Hepatic stellate cell (primary cell): ENCODE results near the gene NSL1.

Experiments
- DNase-seq: peaks from one replicate; pipeline ENCODE4 v3.0.0; 2011; ENCODE audit warnings: low spot score

Gene NSL1

DNA sequence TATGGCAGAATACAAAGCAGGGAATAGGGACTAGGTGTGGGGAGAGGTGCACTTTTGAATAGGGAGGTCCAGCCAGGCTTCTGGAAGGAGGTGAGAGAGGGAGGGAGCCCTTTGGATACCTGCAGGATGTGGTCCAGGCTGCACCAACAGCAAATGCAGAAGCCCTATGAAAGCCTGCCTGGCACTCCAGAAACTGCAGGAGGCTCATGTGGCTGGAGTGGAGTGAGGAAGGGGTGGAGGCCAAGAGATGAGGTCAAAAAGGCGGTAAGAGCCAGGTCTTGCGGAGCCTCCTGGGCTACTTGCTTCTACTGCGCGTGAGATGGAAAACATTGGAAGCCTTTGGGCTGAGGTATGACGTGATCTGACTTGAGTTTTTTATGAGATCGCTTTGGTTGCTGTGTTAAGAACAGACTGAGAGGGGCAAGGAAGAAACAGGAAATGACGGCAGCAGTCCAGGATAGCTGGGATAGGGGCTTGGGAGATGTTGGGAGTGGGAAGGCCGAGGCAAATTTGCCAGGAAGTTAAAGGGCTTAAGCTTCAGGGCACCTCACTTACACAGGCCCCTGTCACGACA, 87.5 kb downstream of the NSL1 start:
- no peak for DNase-seq

DNA sequence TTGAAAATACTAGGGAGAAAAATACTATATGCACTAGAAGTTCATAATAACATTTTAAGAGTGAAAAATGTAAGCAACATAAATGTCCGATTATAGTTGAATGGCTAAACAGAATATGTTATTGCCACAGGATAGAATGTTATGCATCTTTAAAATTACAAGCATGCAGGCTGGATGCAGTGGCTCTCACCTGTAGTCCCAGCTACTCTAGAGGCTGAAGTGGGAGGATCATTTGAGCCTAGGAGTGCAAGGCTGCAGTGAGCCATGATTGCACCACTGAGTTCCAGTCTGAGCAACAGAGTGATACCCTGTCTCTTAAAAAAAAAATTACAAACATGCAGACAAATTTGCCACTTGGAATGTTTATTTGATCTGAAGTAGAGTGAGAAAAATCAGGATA, 88.9 kb downstream of the NSL1 start:
- no peak for DNase-seq

DNA sequence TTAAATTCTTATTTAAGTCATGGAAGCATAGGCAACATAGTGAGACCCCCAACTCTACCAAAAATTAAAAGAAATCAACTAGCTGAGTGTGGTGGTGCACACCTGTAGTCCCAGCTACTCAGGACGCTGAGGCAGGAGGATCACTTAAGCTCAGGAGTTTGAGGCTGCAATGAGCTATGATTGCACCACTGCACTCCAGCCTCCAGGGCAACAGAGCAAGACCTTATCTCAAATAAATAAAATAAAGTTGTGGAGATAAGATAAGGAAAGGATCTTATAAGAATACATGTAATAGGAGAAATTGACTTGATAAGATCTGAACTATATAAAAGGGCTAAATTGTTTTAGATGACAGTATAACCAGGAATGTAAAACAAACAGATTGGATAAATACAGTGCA, 89.7 kb downstream of the NSL1 start:
- DNase-seq, result no peak

DNA sequence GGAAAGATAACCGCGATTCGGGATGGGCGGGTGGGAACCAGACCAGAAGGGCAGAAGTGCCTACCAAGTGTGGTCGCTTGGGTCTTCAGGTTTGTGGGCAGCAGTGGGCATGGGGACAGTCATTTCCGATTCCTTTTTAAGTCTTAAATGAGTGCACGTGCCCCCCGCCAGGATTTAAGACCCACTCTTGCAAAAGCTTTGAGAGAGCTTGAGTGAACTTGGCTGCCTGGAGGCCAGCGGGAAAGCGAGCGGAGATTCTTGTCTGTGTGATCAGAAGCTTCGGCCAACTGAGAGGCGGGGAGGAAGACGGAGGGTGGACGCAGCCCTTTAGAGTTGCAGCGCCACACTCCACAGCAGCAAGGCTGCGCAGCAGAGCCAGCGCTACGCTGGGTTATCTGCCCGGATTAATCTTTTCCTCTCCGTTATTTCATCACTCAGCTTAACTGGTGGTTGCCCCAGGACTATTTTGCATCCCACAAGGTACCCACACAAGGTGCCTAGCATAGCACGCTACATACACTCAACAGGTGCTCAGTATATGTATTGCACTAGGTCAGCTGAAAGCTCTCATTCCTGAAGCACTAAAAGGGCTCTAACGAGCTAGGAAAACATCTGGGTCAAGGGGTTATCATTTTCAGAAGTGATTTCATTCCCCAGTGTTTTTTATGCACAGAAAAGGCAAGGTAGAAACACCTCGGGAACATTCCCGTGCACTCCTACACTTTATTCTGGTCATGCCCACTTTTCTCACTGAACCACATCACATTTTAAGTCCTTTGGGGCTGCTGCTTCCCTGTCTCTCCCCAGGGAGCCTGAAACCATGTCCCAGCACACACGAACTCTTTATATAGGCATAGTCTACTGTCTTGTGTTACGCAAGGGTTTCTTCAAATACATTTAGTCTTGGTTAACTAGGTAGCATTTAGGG, 90.4 kb downstream of the NSL1 start:
- peak; percentile 55 for DNase-seq

DNA sequence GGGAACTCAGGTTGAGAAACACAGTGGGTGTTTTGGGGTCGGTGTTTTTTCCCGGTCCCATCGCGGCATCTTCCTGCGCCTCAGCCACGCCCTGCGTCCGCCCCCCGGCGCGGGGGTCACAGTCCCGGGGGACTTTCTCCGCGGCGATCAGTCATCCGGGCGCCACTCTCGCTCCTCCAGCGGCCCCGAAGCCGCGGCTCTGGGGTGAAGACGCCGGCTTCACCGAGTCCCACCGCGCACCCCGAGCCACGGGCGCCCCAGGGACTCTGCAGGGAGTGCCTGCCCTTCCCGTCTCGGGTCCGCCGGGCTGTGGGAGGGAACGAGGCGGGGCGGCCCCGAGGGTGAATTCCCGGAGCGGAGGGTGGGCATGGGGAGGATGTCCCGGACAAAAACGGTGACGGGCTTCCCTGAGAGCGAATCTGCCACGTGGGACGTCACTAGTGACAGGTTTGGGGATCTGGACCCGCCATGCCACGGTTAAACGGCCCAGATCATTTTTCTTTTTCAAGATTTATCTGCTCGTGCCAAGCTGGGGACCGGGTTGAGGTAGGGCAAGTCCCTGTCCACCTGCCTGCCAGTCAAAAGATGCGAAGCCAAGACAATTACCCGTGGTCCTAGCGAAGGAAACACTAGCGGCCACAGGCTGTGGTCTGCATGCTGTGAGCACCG, 91.2 kb downstream of the NSL1 start:
- DNase-seq, result peak; percentile 47

DNA sequence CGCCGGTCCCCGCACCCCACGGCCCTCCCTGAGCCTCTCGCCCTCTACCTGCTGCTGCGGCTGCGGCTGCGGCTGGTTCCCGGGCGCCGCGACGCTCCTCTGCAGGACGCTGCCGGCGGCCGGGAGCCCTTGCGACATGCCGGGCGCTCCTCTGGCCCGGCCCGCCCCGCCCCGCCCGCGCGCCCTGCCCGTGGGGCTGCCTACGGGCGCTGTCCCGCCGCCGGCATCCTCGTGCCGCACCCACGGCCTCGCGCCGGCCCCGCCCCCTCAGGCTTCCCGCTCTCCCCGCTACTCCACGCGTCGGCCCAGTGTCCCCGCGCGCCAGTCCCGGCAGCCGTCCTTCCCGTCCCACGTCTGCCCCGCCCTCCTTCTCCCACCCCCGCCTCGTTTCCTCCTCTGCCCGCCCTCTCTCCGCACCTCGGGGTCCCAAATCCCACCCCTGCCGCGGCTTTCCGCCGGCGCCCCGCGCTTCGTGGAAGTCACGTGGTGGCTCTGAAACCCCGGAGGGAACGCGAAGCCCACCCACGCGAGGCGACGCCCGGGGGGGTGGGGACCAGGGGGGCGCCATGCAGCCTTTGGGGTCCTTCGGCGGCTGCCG, 91.9 kb downstream of the NSL1 start, which contains the start of gene BATF3:
TSS of gene BATF3 (minus strand) at position 216 of the 598 bp plus-strand sequence. CDS start at position 138, 78 bp downstream.
- peak; percentile 47 for DNase-seq

DNA sequence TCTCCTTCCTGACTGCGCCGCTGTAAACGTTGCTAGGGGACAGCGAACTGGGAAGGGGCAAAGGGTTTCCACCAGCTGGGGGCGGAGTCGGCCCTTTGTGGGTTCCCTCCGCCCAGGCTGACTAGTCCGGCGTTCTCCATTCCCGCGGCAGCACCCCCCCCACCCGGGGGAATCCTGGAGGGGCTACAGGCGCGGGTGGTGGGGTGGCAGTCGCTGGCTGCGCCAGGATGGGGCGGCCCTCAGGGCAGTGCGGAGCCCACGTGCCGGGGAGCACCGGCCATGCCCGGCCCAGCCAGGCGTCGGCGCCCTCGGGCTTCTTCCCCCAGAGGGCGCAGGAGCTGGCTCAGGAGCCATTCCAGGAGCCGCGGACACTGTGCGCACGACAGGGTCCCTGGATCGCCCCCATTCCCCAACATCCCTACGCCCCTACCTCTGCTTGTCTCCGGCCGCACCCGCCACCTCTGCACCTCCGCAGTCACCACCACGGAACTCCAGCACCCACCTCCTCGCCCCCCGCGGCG, 92.4 kb downstream of the NSL1 start:
- peak; percentile 70 for DNase-seq

DNA sequence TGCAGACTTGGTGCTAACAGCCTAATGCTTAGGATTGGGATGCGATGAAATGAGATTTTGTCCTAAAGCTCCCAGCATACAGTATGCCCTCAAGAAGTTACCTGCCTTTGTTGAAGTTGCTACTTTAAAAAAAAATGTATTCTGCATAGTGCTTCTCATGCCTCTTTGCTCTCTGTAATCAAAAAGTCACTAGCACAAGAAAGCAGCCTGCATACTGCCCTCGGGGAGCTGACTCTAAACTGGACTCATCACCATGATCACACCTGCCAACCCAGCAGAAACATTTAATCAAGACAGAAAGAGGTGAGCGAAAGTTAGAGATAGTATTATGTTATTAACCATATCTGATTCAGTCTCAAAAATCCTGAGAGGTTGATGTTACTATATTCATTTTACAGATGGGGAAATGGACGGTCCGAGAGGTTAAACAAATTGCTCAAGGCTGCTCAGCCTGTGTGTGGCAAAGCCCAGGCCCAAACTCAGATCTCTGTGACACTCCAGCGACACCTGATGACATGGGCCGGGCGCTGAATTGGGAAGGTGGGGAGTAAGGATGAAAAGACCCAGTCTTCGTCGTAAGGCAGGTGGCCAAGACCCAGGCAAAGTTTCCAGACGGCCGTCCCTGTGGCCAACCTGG, 93.0 kb downstream of the NSL1 start:
- no peak for DNase-seq

DNA sequence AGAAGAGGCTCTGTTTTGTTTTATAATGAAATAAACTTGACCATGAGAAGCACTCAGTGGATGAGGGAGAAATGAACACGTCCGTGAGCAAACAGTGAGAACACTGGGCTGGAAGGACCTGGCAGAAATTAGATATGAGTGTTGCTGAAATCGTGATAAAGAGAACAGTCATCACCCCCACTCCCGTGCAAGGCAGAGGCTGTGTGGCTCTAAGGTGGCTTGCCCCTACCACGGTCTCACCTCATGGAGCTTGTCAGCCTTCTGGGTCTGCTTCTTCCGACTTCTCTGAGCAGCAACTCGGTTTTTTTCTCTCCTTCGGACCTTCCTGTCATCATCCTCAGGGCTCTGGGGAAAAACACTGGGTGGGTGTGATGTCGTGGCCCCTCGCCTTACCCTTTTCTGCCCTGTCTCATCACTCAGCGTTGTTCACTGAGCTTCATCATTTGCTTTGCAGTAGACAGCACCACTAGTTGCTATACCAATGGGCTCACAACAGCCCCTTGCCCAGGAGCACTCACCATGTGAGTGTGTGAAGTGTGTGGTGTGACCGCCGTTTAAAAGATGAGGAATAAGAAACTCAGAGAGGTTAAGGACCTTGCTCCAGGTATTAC, 94.8 kb downstream of the NSL1 start:
- DNase-seq, result no peak

DNA sequence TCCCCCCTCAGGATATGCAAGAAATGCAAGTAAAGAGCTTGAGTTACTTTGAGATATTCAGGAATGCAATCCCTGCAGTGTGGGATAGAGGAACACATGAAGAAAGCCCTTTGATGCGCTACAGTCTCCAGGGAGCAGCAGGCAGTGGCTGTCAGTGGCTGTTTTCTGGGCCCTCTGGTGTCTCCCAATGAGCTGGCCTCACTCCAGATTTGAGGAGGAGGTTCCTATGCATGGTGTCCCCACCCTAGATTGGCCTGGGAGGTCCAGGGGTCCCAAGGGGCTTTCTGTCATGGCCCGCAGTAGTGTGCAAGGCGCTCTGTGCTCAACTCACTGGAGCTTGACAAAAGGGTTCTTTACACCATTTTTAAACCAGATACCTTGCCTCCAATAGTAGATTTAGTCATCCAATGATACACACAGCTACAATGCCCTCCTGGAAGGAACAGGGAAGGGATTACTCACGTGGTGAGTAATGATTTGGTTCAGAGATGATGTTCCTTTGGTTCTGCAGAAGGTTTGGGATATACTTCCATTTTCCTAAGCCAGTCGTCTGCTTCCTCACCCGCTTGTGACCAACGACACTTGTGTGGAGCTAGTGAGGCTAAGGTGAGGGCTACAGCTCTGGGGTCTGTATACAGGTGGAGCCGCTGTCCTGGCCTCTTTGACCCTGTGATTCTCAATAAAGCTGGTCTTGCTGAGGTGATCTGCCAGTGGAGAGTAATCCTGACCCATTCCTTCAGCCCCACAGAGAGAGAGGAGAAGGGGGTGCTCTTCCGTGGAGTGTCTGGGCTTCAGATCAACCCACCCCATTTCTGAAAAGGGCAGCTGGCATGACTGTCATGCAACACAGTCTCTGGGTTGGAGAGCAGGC, 98.6 kb downstream of the NSL1 start:
- peak; percentile 44 for DNase-seq

DNA sequence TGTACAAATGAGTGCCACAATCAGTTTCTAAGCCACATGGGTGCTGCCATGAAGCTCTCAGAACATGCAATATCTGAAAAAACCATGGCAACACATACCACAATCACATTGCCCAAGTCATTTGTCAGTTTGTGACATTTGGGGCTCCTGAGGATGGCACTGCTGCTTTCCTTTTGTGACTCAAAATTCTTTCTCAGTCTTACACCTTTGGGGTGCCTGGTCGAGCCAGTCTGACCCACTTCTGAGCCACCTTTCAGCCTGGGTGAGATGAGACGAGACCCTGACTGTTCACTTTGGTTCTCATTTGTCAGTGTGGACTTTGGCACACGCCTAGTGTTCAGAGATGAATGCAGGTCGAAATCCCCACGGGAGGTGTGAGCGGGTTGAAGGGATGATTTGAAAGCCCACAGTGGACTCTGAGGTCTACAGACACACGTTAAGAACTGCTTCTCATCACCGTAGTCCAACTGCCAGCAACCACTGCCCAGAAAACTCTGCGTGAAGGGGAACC, 100.0 kb downstream of the NSL1 start:
- no peak for DNase-seq

DNA sequence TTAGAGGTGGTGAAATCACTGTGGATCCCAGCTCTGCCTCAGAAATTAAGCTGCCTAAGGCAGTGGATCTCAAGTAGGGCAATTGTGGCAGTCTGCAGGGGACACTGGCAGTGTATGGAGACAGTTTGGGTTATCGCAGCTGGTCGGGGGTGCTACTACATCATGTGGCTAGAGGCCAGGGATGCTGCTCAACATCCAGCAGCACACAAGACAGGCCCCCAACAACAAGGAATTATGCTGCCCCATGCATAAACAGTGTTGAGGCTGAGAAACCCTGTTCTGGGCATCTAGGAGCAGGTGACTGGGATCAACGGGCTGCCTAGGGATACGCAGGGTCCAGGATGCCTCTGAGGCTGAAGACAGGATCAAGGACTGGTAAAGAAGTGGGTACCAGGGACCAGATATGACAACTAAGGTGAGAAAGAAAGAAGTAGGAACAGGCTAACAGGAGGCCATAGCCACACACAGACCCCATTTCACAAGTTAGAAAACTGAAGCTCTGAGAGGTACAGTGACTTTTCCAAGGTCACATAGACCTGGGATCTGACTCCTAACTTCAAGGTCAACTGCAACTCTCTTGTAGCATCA, 100.7 kb downstream of the NSL1 start:
- no peak for DNase-seq

DNA sequence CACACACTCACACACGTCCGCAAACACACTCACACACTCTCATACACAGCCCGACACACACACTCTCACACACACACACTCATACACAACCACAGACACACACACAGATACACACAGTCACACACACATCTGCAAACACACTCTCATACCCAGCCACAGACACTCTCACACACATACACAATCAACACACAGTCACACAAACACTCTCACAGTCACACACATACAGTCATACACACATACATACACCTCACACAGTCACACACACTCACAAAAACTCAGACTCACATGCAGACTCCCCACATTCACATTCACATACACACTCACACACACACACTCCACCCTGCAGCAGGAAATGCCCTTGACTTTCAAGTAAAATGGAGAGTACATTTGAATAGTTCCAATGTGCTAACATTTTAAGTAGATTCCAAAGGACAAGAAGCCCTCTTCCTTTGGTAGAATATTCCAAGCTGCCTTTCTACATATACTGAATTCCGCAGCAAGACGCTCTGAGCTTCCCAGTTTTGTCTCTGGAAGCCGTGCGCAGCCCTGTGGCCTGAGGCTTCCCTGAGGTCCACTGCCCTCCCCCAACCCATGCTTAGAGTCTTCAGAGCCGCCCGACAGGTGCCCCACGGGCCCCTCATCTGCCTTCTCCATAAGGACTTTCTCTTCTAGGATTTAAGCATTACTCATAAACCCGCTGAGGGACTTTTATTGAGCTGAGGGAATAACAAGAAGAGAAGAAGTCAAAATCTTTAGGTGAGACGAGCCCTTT, 101.6 kb downstream of the NSL1 start:
- DNase-seq, result no peak

DNA sequence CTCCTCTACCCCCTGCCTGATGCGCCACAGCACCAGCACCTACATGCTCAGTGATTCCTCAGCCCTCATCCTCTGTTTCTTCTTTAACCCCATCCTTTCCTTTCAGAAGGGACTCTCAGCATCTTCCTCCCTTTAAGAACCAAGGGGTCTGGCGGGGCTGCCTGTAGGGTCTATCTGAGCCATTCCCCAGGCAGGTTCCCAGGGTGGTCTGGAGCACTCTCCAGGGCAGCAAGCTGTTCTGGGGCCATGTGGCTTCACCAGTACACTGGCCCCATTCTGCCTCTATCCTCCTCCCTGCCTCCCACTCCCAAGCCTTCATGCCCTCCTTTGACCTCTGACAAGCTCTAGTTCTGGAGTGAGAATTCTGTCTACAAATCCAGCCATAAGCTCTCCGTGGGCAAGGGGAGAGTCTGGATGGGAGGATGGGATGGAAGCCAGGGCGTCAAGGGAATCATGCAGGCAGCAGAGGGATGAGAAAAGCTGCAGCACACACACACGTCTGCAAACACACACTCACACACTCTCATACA, 102.3 kb downstream of the NSL1 start:
- no peak for DNase-seq

DNA sequence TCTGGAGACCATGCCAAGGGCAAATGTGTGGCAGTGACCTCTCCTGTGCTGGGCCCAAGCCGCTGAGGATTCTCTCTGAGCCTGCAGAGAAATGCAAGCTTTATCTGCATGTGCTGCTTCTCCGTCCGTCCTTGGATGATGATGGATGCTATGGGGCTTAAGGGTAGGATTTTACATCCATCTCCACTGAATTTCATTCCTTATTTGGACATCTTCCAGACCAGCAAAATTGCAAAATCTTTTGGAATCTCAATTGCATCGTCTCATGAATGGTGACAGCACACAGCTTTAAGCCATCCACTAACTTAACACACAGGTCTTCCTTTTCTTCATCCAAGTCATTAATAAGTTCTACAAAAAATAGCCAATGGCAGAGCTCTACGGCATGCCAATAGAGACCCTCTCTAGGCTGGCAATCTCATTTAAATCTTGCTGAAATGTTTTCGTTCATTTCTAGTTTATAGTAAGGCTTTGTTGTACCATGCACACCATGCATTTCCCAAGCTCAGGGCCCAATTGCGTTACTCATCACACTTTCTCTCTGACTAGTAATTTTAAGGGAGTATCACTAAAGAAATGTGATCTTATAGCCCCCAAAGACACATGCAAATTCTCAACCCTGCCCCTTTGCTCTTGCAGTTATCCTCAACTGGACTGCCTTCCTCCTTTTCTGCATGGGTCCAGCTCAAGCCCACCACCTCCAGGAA, 103.1 kb downstream of the NSL1 start:
- DNase-seq, result peak; percentile 26

DNA sequence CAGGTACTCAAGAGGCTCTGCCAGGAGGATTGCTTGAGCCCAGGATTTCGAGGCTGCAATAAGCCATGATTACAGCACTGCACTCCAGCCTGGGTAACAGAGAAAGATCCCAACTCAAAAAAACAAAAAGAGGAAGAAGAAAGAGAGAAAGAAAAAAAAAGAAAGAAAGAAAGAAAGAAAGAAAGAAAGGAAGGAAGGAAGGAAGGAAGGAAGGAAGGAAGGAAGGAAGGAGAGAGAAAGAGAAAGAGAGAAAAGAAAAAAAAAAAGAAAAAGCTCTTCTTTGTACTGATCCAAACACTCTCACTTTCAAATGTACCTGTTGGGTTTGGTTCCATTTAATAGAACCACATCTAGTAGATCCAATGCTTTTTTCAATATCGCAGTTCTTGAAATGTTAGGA, 103.8 kb downstream of the NSL1 start:
- no peak for DNase-seq

DNA sequence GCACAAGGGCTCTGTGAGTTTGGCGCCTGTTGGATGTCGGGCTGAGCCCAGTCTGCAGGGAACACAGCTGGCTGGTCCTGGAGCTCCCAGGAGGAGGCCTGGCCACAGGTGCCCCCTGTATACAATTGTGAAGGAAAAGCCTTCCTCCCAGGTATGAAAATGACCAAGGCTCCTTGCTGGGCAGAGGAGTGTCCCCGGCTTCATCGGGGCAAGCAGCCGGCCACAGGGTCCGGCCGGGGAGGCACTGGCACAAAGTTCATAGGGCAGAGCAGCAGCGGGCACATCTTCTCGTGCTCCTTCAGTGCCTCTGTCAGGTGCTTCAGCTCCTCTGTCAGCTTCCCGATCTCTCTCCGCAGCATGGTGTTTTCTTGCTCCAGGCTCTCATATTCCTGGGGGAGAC, 105.0 kb downstream of the NSL1 start:
- no peak for DNase-seq

DNA sequence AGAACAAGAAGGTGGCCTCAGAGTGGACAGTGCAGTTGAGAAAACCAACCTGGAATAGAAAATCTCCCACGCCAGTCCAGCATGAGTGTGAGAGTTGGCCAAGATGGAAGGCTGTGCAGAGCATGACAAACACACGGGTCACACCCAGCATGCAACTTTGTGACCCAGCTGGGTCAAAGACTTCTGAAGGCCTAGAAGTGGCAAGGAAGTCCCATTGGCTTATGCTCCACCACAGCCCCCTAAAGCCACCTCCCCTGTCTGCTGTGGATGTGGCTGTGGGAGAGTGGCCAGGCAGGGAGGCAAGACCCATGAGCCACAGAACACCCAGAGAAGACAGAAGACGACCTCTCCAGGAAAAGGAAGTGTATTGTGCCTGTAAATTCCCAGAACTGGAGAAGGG, 105.5 kb downstream of the NSL1 start:
- no peak for DNase-seq
